GM19438 (cell line): ENCODE measurements around the gene SAMD11.

Source experiments
- ATAC-seq: cut with Tn5 transposase; IDR thresholded peaks from one replicate; pipeline ENCODE4 v1.9.1; 2021; ENCODE audit warnings: low read depth; ENCODE audit not compliant: unreplicated experiment

The SAMD11 gene

DNA sequence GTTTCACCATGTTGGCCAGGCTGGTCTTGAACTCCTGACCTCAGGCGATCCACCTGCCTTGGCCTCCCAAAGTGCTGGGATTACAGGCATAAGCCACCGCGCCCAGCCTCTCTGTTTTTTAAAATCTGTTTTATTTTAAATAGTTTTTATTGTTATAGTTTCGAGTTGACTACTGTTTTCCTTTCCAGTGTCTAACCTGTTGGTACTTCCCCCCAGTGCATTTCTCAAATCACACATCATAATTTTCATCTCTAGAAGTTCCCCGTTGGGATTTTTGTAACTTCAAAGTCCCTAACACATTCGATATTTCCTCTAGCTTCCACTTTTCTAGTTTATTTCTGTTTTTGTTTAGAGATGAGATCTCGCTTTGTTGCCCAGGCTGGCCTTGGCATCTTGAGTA, 68.6 kb downstream of the SAMD11 start:
- no peak for ATAC-seq

DNA sequence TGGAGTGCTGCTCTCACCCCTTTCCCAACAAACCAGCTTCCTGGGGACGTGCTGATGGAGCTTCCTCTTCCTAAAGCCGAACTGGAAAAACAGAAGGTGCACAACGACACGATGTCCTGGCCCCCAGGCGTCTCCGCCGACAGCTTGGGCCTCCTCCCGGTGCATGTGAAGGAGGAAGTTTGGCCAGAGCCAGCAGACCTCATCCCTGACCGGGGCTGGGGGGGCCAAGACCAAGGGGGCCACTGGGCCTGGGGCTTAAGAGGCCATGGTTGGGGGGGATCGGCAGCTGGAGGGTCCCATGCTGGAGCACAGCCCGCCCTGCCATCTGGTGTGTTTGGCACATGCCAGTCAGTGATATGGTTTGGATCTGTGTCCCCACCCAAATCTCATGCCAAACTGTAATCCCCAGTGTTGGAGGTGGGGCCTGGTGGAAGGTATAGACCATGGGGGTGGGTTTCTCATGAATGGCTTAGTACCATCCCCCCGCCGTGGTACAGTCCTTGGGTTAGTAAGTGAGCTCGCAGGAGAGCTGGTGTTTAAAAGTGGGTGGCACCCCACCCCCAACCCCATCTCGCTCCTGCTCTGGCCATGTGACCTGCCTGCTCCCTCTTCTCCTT, 69.8 kb downstream of the SAMD11 start:
- no peak for ATAC-seq
